Measurements from ENCODE around the gene ANKIB1.
"Not testable (repeated sequence)": the region's sequence is repeated elsewhere in the genome, so short reads cannot be mapped to it uniquely, and the experiment has no call there.

Gene ANKIB1

DNA sequence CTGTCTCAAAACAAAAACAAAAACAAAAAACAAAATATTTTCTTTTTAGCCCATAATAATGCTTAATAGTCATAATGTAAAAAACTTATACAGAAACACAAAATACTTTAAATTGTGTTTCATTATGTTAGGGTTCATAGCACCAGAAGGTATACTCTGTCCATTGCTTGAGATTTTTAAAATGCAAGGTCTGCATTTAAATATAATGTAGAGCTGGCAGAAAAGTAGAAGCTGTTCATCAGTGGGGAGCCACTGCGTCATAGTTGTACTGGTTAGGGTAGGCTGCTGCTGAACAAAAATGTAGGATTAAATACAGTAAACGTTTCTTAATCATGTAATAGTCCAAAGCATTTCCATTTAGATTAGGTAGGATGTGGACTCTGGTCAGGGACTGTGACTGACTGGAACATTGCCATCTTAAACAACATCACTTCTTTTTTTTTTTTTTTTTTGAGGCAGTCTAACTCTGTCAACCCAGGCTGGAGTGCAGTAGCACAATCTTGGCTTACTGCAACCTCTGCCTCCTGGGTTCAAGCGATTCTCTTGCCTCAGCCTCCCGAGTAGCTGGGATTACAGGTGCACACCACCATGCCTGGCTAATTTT, 85.2 kb downstream of the ANKIB1 start:
- DNase-seq (ENCODE audit: low read depth), result no peak

DNA sequence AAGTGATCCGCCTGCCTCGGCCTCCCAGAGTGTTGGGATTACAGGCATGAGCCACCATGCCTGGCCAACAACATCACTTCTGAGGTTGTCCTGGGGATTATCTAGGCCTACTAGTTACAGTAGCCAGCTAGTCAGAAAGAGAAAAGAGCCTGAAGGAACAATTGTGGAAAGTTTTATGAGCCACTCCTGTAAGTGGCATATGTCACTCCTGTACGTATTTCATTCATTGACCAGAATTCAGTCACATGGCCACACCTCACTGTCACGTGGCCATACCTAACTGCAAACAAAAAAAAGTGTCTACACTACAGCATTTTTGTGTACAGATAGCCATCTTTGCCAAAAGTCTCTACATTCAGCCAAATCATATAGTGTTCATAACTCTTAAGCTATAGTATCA, 85.7 kb downstream of the ANKIB1 start:
- no peak for DNase-seq (ENCODE audit: low read depth)

DNA sequence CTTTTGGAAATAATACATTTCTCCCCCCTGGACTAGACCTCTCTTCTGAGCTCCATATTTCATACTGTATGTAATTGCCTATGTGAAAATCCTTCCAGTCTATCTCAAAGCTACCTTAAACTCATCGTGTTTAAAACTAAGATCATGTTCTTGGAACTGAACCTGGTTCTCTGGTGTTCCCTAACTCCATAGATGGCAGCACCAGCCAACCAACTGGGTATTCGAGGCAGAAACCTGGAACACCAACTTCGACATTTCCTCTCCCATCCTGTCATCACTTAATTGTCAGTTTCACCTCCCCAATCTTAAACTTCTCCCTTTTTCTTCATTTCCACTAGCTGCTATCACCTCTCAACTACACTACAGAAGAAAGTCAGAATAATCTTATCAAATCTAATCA, 87.0 kb downstream of the ANKIB1 start:
- DNase-seq (ENCODE audit: low read depth), result no peak

DNA sequence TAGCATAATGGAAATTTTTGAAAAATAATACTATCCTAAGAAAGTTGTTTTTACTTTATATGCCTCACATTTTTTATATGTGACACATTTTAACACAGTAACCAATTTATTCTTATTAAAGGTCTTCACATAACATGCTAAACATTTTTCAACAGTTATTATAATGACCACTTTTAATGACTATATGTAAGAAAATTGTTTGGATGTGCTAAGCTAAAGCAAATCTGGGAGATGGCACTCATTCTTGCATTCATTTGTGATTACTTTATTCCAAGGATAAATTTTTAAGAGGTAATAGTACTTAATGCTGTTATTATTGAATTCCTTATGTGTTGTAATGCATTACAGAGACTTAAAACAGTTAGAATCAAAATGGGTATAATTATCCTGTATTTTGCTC, 88.1 kb downstream of the ANKIB1 start:
- DNase-seq (ENCODE audit: low read depth), result no peak

DNA sequence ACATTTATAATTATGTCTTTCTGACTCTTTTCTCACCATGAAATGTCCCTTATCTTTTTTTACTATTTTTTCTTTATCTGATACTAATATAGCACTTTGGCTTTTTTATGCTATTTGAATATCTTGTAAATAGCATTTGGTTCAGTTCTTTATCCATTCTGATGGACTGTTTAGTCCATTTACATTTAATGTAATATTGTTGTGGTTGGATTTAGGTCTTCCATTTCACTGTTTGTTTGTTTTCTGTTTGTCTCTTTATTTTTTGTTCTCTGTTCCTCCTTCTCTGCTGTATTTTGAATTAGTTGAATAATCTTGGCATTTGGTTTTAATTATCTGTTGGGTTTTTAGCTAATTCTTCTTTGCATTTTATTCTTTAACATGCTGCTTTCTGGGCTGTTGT, 89.8 kb downstream of the ANKIB1 start:
- no peak for DNase-seq (ENCODE audit: low read depth)

DNA sequence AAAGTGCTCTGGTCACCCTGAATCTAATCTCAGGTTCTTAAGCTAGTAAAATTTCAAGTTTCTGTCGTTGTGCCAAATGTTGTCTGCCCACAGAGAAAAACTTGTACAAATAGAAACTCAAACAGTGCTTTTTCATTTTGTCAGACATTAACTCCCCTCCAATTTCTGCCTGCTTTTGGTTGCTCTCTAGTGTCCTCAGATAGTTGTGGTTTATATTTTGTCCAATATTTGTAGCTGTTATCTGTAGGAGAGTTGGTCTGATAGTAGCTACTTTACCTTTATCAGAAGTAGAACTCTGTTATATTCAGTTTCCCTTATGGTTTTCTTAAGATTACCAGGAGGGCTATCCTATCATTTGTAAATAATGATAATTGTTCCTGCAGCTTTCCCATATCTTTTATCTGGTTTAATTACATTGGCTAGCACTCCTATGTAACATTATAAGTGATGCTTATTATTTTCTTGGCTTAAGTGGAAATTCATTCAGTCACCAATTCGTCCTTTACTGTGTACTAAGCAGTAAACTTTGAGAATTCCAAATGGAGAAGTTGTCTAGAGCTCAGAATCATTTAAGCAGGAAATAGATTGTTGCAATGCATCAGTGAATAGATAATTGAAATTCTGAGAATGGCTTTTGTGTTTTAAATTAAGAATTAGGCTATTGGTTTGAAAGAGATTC, 91.0 kb downstream of the ANKIB1 start:
- no peak for DNase-seq (ENCODE audit: low read depth)

DNA sequence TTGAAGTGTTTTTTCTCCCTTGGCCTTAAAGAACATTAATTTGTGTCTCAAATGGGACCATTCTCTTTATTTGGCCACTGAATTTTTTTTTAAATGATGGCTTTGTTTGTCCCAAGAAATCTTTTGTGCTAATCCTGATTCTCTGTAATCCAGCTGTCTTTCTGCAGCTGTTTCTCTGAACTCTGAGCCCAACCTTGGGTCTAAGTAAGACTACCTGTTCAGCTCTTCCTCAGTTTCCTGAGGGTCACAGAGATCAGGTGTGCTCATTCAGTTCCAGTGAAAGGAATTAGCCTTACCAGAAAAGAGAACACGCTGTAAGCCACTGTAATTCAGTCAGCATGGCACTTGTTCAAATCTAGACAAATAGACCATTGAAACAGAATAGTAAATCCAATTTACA, 94.2 kb downstream of the ANKIB1 start:
- no peak for DNase-seq (ENCODE audit: low read depth)

DNA sequence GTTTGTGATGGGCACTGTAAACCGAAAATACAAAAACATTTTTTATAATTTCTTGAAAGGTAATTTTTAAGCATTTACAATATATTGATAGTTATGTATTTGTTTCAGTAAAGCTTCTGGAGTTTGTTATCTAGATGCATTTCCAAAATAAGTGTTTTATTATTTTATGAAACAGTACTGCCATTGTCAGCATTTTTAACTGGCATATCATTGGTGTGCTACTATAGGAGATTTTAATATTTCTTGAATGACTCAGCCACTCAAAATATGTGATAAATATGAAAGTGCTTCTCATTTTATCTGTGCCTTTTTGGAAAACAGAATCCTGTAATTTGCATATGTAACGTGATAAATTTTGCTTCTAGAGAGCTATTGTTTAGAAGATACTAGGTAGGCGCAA, 97.9 kb downstream of the ANKIB1 start:
- no peak for DNase-seq (ENCODE audit: low read depth)

DNA sequence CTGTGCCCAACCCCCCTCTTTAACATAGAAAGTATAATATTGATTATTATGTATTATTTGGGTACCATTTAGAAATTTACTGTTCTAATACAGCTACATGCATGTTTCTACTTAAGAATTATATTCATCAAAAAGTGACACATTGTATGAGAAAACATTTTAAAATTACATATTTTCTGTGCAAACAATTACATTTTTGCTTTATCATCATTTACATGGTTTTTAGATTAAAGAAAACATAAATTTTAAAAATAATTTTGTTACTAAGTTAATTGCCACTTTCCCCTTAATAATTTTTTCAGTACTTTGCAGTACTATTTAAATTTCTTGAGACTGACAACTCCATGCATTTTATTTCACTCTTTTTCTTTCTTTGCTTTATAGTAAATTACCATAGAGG, 106.2 kb downstream of the ANKIB1 start:
- no peak for DNase-seq (ENCODE audit: low read depth)

DNA sequence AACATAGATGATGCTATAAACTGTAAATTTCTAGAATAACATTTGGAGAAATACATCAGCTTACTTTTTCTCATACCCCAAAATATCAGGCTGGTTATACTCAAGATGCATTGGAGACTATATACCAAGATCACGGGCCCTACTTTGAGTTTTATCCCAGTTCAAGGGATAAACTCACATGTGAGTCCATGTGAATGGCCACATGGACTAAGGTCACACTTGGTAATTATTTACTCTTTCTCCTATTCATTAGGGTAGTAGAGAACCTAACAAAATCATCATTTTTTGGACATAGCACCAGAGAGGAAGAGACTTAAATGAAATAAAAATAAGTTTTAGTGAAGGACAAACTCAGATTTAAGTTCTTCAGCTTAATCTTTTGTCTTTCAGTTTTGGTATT, 108.4 kb downstream of the ANKIB1 start:
- no peak for DNase-seq (ENCODE audit: low read depth)

DNA sequence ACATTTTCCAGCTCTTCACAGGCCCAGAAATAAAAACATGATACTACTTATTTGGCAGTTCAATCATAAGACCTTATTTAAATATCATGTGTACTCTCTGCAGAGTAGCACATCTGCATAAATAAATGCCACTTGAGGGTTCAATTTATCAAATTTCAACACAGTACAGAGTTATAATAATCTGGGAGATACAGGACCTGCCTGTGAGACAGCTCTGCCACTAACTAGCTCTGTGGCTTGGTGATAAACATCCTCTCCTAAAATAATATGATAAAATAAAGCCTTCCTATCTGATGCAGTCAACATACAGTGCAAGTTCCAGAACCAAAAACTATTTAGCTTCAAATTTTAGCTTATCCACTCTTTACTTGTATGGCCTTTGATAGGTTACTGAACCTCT, 110.6 kb downstream of the ANKIB1 start:
- DNase-seq (ENCODE audit: low read depth), result no peak

DNA sequence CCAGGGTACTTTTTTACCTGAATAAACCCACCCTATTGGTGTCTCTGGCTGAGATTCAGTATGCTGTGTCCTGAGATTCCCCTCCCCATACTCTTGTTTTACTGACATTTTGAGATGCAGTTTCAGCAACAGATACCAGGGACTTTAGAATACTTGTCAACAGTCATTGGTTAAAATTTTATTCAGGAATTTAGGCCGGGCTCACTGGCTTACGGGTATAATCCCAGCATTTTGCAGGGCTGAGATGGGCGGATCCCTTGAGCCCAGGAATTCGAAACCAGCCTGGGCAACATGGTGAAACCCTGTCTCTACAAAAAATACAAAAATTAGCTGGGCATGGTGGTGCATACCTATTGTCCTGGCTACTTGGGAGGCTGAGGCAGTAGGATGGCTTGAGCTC, 111.5 kb downstream of the ANKIB1 start:
- no peak for DNase-seq (ENCODE audit: low read depth)

DNA sequence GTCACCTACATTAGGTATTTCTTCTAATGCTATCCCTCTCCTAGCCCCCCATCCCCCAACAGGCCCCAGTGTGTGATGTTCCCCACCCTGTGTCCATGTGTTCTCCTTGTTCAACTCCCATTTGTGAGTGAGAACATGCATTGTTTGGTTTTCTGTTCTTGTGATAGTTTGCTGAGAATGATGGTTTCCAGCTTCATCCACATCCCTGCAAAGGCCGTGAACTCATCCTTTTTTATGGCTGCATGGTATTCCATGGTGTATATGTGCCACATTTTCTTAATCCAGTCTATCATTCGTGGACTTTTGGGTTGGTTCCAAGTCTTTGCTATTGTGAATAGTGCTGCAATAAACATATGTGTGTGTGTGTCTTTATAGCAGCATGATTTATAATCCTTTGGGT, 113.4 kb downstream of the ANKIB1 start:
- DNase-seq (ENCODE audit: low read depth), result not testable (repeated sequence)

DNA sequence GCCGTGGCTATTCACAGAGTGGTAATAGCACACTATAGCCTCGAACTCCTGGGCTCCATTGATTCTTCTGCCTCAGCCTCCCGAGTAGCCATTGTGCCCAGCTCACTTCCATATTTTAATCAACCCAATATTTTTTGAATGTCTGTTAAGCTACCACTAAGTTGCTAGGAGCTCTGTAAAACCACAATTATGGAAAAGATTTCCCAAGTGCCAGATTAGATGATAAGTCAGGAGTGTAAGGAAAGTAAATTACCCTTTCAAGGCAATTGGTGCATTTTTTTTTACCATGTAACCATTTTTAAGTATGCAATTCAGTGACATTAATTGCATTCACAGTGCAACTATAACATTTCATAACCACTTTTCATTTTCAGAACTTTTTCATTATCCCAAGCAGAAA, 114.0 kb downstream of the ANKIB1 start:
- DNase-seq (ENCODE audit: low read depth), result no peak

DNA sequence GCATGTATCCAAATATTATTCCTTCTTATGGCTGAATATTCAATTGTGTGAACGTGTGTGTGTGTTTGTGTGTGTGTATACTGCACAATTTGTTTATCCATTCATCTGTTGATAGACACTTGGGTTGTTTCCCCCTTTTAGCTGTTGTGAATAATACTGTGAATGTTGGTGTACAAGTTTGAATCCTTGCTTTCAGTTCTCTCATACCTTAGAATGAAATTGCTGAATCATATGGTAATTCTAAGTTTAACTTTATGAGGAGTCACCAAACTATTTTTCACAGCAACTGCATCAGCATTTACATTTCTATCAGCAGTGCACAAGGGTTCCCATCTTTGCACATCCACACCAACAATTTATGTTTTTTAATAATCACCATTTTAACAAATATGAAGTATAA, 114.6 kb downstream of the ANKIB1 start:
- no peak for DNase-seq (ENCODE audit: low read depth)

DNA sequence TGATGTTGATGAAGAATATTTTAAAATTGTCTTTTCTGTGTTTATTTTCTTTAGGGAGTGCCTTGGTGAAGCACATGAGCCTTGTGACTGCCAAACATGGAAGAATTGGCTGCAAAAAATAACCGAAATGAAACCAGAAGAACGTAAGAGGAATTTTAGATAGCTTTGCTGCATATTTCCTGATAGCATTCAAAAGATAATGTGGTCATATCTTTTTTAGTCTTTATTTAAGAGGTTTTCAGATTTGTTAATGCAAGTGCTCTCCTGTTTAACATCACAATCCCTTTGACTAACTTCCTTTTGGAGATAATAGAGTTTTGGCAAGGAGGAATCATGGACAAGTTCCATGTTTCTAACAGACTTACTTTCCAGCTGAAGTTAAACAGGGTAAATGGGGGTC, 116.4 kb downstream of the ANKIB1 start:
- no peak for DNase-seq (ENCODE audit: low read depth)

DNA sequence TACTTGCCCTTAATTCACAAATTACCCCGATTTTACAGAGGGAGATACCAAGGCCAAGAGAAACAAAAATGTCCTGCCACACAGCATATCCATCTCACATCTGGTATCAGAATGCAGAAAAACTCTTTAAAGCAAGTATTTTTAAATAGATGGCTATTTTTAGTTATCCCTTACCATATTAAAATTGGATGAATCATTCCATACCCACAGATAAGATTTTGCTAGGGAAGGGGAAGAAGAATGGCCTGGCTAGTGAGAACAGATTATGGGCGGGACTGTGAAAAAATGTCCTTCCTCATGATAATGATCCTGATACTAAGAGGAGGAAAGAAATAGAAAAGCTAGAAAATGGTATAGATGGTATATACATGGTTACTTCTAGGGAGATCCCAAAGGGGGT, 121.0 kb downstream of the ANKIB1 start:
- DNase-seq (ENCODE audit: low read depth), result no peak

DNA sequence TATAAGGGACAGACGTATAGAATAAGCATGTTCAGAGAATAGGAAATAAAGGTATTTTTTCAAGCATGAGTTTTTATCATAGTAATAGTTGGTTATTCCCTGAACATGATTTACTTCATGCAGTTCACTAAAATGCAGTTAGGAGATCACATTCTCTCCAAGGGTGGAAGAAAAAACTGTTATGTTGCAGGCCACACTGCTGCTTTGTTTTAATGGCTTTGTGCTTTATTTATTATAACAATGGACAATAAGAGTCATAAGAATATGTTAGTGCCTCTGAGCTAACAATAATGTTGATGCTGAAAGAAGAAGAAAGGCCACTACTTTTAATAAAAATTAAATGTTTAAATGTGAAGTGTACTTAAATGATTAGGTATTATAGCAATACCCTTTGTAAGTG, 123.0 kb downstream of the ANKIB1 start:
- no peak for DNase-seq (ENCODE audit: low read depth)

DNA sequence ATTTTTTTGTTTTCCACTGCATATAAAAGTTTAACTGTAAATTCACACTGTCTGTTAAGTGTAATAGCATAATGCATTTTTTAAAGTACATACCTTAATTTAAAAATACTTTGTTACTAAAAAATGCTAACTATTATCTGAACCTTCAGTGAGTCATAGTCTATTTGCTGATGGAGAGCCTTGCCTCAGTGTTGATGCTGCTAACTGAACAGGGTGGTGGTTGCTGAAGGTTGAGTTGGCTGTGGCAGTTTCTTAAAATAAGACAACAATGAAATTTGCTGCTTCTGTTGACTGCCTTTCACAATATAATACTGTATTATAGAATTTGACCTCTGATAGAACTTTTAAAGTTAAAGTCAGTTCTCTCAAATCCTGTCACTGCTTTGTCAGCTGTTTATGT, 129.2 kb downstream of the ANKIB1 start:
- DNase-seq (ENCODE audit: low read depth), result no peak

DNA sequence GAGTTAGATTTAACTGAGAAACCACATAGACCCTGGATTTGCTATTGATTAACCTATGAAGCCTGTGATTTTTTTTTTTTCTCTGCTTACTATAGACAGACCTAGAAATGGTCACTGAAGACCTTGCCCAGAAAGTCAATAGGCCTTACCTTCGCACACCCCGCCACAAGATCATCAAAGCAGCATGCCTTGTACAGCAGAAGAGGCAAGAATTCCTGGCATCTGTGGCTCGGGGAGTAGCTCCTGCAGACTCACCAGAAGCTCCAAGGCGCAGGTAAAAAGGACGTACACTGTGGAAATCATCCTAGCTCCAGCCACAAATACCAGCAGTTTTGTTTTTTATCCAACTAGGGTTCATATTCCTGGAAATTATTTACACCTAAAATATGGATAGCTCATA, 145.3 kb downstream of the ANKIB1 start:
- no peak for DNase-seq (ENCODE audit: low read depth)

DNA sequence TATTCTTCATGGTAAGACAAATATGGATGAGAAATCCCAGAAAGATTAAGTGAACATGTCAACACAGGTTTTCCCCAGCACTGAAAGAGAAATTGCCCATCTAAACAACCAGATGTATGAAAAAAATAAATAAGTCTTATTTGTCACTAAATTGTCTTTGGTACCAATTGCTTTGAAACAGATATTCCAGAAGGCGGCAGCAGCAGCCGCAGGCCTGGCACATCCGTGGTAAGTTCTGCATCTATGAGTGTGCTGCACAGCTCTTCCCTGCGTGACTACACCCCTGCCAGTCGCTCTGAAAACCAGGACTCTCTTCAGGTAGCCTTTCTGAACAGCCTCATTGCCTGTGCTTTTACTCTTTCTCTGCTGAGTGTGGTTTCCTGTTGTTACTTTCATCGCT, 151.8 kb downstream of the ANKIB1 start:
- DNase-seq (ENCODE audit: low read depth), result no peak

DNA sequence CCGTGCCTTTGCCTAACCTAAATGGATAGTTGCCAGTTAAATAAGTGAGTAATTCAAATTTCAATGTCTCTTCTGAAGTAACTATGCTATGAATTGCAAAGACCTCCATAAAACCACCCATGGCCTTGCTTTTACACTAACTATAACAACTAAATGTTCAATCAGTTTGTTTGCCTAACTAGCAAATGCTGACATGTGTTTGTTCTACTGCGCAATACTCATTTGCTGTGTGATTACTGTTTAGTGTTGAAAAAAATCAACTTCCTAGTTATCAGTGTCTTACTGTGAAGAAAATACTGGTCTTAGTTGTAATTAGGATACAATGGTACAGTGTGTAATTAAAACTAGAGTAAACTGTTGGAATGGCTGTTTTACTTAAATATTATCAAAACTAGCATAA, 154.2 kb downstream of the ANKIB1 start:
- no peak for DNase-seq (ENCODE audit: low read depth)

DNA sequence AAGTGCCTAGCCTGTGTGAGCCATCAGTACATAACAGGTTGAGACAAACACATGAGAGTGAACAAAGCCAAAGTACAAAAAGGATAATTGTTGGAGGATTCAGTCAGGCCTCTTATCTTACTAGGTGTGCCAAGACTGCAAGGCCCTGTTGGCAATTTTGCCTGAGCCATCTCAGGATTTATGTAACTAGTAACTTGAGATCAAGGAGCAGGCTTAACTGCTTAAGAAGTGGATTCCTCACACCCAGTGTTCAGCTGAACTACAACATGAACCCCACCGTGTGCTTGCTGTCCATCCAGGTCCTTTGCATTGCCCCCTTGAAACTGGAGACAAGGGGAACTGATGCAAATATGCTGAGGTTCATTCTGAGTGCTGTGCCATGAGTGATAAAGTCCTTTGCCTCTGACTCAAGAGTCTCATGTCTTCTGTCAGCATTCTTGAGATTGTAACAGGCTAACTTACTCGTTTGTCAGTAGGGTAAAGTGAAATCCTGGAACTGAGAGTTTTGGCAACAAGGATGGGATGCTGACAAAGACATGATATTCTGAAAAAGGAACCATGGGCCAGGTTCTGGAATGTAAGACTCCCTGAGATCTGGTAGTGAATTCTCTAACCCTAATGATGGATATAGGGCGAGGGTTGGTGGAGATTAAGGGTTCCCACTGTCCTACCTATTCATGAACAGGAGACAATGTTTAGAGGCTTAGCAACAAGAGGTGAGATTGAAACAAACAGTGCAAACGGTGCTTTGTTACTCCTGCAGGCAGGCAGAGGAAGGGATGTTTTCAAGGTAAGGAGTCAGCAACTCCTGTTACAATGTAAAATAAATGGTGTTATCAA, 157.4 kb downstream of the ANKIB1 start:
- DNase-seq (ENCODE audit: low read depth), result no peak

DNA sequence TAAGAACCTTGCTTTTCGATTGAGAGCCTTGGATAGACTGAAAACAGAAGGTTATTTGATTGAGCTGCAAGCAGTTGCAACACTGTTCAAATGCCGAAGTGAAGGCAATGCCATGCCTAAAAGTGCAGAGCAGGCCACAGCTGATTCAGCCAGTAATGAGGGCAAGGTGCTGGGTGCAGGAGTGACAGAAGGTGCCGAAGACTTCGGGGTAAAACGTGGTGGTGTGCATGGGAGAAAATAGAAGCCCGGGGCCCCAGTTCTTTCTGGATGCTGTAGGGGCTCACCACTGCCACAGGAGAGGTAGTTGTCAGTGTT, 157.9 kb downstream of the ANKIB1 start:
- DNase-seq (ENCODE audit: low read depth), result no peak

Measured in stimulated activated CD8-positive, alpha-beta memory T cell treated with anti-CD3 and anti-CD28 coated beads, Interleukin-12 subunit alpha, Interleukin-12 subunit beta, amount 100 ng/mL, for 1 hour (primary cell).